Amniotic epithelial cell (primary cell): ENCODE measurements around the gene ULK3.
A peak's percentile ranks its signal among the peaks of the same experiment; 100 is the strongest.

ENCODE experiments used
- DNase-seq: peaks from one replicate; pipeline ENCODE4 v3.0.0-alpha.2; 2010; ENCODE audit warnings: low read depth

The ULK3 gene

DNA sequence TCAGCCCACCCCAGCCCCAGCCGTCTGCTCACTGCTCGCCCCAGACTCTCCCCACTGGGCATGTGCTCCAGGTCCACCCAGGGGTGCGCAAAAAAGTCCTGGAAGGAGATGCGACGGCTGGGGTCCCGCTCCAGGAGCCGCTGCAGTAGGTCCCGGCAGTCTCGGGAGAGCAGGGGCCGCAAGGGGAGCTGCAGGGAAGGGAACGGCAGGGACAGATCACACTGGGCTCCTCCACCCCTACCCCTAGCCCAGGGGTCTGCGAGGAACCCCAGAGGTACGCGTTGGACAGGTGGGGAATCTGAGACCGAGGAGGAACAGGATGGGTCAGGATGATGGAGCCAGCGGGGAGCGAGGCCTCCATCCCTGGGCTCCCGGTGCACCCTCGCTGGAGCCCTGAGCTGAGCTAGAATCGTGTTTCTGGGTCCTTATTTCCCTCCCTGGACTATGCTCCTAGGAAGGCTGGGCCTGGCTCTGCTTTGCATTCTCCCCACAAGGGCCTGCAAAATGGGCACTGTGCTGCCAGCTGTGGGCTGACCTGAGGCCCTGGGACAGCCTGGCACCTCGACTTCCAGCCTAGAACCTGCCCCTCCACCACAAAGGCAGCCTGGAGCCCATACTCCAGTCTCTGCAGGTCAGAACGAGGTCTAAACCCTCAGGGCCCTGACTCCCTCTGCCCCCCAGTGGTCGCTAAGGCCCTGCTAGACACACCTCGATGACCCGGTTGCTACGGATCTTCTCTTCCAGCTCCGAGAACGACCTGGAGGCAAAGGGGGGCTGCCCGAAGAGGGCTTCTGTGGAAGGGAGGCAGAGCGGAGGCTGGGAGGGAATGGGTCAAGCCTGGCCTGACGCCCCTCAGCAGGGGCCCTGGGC is 3.2 kb downstream of the ULK3 start:
- no peak for DNase-seq

DNA sequence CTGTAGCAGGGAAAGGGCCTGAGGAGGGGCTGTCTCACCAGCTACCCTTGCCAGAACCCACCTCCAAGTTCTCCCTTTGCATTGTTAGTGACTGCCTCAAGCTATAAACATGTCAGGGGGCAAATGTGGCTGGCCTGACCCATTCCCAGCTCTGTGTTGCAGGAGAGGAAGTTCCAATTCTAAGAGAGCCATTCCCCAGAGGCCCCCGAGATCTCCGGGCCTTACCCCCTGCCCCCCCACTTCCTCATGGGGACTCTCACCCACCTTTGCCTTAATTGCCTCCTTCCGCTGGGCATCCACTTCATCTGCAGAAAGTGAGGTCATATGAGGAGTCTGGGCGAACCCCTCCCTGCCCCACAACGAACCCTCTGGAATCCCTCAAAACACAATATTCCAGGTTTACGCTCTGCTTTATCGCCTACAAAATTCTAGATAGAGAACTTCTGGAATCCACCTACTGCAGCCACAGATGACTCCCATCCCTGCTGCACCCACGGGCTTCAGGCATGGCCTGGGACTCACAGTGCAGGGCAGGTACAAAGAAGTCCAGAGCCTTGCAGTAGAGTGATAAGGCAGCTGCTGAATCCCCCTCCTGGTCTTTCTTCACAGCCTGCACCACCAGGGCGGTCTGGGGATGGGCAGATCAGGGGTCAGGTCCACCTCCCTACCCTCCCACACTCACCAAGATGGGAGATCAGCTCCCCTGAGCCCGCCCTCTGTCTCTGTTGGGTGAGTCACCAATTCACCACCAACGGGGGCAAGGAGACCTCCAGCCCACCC is 4.0 kb downstream of the ULK3 start:
- DNase-seq: no peak

DNA sequence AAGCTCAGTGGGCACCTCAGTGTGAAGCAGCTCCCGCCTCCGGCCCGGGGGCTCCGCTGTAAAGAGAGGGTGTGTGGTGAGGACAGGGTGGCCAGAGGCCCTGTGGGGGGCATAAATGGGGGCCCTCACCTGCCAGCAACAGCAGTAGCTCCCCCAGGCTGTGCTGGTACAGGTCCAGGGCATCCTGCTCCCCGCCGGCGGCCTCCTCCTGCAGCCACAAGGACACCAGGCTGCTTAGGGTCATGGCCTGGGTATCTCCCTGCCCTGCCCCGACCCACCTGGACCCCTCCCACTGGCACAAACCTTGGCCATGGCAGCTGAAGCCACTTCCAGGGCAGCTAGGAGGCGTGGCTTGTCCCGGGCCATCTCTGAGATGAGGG is 4.8 kb downstream of the ULK3 start:
- DNase-seq: no peak

DNA sequence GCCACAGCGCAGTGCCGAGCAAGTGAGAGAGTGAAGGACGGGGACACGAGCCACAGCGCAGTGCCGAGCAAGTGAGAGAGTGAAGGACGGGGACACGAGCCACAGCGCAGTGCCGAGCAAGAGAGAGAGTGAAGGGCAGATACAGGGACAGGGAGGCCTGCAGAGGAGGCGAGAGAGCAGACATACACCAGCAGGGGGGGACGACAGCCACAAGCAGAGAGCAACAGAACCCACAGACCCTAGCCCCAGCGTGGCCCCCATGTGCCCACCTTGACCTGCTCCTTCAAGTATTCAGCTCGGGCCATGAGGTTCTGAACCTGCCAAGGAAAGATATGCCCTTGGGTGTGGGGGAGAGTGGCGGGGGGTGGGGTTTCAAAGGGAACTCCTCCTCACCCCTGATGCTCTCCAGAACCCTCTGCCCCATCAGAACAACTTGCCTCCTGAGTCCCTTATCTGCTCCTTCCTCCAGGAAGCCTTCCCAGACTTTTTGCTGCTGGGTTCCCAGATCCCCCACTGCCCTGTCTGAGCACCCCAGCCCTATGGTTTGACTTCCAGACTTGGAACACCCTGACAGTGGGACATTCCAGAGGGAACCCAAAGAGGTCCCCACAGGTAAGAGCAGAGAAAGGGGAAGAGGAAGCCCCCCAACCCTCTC is 5.3 kb downstream of the ULK3 start:
- DNase-seq: no peak

DNA sequence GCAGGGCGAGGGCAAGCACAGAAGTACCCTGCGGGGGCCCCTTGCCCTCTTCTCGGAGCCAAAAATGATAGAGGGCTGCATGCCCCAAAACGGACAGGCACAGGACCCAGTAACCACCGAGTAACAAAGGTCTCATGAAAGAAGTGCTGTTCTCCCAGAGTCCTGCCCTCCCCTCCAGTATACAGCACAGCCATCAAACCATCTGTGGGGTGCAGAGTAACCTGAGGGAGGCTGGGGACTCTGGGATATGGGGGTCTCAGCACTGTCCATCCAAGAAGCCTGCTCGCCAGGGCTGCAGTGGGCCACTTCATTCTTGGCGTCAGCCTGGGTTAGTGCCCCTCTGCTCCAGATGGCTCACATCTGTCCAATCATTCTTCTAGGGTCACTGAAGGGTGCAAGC is 6.1 kb downstream of the ULK3 start:
- DNase-seq: no peak

DNA sequence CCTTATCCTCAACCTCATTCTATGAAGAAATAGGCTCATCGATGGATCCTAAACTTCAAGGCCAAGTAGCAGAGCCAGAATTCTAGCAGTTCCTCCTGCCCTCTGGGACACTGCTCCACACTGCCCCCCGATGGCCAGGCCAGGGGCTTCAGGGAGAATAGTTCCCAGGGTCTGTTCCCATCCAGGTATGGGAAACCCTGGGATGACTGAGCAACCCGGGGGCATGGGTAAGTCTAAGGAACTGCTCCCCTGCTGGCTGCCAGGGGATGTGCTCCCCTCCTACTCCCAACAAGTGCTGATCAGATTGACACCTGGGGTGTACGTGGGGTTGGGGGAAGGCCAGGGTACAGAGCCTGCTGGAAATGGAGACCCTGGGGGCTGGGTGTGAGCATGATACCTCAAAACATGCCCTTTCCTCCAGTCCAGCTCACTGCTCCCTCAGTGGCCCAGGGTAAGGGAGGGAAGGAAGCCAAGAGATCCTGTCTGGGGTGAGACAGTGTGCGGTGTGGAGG is 7.6 kb downstream of the ULK3 start:
- DNase-seq: peak; percentile 33

DNA sequence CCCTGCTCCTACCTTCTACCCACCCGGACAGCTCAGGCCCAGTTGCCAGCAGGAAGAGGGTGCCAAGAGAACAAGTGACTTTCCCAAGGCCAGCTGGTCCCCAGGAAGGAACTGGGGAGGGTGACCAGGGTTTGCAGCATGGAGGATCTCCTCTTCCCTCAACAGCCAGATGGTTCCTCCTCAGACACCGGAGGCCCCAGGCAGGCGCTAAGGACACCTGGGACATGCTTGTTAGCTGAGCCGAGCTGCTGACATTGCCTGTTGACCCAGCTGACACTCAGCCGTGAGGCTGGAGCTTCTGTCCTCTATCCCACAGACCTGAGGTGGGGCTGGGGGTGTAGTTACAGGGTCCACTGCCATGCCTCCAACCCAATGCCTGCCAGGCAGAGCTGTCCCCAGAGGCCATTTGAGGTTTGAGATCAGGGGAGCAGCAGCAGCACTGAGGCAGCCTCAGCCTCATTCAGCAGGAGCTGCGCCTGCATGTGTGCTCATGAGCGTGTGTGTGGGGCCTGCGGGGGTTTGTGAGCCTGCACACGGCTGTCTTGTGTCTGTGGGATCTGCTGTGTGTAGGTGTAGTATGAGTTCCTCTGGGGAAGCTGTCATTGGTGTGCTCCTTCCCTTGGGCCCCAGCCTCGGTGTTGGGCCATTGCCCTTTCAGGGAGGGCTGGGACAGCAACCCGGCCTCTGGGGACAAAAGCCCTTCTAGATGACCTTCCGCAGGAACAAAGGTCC is 9.4 kb downstream of the ULK3 start:
- DNase-seq: no peak

DNA sequence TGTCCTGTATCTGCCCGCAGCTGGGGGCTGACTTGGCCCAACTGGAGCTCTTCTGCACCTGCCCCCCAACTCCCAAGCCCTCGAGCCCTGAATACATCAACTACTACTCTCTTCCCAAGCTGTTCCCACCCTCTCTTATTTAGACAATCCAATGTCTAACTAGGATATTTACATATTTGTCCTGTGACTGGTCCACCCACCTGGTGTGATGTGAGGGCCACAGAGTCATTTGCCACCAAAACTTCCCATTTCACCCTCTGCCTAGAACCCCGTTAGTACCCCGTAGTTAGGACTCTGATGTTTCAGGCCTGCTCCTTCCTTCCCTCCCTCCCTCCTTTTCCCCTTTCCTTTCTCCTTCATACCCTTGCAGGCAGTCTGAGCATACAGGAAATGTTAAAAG is 10.1 kb downstream of the ULK3 start:
- DNase-seq: no peak

DNA sequence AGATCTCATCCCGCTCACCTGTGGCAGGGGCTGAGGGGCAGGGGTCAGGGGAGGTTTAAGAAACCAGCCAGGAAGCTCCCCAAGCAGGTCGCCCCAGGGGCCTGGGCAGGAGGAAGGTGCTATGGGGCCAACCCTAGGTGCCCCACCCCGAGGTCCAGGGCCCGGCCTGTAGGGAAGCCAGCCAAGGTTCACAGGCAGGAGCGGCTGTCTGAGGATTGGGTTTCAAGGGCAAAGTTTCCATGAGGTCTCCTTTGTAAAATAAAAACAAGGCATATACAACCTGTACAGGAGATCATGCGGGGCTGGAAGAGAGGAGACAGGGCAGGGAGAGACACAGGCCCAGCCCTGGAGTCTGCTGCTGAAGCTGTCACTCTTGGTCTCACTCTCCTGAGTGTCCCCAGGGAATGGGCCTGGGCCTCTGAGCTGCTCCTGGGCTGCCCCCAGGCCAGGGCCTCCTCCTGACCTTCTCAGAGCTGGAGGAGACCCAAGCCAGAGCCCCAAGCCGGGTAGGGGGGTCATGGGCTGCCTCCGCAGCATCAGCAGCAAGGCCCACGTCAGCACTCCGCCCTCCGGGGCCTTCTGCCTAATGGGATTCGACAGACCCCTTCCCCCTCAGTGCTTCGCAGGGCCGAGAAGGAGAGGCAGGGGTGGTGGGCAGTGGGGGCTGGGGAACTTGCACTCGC is 11.0 kb downstream of the ULK3 start:
- no peak for DNase-seq

DNA sequence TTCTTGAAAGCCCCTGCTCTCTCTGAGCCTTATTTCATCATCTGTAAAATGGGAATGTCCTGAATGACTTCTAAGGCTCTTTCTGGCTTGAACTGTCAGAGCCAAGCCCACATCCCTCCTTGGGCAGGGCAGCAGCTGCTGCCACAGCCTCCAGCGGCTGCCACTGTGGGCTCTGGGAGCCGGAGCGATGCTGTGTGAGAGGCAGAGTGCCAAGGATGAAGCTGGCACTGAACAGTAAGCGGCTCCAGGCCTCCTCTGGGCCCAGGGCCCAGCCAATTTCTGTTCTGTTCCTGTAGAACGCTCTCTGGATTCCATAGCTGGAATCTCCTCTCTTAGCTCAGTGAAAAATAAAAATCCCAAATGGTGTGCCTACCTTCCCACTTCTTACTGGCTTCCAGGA is 12.1 kb downstream of the ULK3 start:
- no peak for DNase-seq

DNA sequence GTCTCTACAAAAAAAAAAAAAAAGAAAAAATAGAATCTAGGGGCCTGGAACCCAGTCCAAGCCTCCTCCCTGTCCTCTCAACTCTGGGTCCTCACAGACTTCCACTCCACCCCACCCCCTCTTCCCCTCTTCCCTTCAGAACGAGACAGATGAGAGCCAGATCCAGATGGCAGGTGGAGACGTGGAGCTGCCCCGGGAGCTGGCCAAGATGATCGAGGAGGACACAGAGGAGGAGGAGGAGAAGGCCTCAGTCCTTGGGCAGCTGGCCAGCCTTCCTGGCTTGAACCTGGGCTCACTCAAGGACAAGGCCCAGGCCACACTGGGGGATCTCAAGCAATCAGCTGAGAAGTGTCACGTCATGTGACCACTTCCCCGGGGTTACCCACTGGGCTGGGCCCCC is 13.0 kb downstream of the ULK3 start:
- no peak for DNase-seq

DNA sequence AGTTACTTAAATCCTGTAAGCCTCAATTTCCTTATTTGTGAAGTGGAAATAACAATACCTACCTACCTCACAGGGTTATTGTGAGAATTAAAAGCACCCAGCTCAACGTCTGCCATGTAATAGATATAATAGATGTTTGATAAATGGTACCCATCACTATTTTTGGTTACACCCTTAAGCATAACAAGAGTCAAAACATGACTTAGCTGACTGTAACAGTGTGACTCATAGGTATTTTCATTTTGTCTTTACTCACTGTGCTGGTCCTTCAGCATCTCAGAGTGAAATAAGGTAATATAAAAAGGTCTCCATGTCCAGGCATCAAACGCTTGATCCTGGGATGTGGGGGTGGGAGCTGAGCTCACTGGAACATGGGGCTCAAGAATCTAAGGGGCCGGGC is 13.5 kb downstream of the ULK3 start:
- no peak for DNase-seq

DNA sequence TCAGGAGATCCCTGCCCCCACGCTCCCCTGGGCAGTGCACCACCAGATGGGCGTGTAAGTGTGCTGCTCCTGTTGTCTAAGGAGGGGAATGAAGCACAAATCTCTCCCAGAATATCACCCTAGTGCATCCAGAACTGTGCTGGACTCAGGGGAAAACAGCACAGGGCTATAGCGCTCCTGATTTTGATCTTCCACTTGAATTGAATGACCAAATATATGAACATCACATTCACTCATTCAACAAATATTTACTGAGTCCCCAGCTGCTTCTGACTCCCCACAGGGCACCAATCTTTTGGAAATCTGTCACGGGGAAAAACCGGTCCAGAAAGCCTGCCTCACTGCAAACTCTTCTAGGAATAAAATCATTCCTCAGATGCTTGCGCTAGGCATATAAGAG is 14.1 kb downstream of the ULK3 start:
- no peak for DNase-seq

DNA sequence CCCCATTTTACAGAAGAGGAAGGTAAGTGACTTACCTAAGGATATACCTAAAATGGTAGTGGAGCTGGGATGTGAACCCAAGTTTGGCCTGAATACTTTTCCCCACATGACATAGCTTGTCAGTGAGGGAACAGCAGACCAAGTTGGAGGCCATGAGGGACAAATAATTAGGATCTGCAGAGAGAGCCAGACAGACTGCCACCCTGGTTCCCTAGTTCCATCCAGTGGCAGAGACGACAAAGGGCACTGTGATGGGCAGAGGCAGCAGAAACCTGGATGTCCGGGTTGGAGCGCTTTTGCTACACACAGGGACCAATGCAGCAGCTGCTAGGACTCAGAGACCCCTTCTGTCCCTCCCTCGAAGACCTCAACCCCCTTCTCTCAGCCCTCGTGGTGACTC is 15.3 kb downstream of the ULK3 start:
- no peak for DNase-seq

DNA sequence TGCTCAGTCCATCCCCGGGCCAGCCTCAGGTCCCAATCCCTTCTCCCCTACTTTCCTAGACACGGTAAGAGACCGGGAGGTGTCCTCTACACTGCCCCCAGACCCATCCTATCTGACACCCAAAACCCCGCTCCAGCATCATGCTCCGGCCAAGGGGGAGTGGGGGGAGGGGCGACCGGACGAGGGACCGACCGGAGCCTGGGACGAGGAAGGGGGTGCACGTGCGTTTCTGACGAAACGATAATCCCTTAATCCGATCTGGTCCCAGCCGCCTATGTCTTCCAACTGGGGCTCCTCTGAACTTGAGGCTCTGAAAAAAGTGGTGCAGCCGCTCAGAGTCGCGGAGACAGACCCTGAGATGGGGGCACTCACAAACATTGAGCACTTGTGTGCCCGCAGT is 16.0 kb downstream of the ULK3 start:
- no peak for DNase-seq

DNA sequence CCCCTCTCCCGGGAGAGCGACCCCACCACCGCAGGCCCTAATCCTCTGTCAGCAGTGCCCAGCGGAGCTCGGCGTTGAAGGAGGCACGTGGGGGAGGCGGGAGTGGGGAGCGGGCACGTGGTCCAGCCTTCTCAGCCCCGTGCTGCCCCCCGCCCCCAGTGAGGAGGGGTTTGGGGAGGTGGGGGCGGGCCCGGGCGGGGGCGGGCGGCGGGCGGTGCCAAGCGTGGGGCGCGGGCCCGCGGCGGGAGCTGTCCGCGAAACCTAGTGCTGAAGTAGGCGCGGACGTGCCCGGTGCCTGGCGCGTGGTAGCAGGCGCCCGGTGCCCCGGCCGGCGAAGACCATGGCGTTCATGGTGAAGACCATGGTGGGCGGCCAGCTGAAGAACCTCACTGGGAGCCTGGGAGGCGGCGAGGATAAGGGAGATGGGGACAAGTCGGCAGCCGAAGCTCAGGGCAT is 16.6 kb downstream of the ULK3 start, which contains the start of gene CPLX3:
Gene CPLX3 (plus strand): TSS at position 264 of the 456 bp plus-strand sequence. CDS start 77 bp downstream, at position 341.
- no peak for DNase-seq

DNA sequence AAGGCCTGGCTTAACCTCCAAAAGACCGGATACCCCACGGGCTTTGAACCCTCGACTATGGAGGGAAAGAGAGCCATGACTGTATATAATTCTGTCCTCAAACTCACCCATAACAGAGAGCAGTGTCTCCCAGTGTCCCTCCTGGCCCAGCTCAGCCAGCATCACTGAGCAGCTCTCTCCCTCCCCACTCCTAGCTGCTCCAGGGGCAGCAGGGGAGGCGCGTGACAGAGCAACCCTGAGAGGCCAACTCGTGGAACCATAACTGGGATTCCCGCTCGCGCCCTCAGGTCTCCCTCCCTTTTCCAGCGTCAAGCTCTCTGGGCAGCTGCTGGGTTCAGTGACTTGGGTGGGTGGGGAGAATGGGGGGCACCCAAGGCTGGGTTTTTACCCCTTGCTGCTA is 17.1 kb downstream of the ULK3 start:
- DNase-seq: no peak

DNA sequence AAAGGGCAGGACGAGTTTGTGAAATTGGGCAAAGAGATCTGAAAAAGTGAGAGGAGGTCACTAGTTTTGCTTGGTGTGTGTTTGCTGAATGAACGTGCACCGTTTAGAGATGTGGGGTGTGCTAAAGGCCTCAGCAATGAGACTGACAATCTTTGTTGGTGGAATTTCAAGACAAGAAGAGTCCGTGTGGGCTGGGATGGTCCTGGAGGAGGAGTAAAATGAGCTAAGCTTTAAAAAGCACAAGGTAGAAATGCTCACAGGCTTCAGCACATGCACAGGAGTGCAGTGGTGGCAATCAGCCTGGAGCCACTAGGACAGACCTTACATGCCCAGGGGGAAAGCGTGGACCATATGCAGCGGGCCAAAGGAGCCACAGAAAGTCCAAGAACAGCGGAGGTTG is 18.0 kb downstream of the ULK3 start:
- DNase-seq: no peak

DNA sequence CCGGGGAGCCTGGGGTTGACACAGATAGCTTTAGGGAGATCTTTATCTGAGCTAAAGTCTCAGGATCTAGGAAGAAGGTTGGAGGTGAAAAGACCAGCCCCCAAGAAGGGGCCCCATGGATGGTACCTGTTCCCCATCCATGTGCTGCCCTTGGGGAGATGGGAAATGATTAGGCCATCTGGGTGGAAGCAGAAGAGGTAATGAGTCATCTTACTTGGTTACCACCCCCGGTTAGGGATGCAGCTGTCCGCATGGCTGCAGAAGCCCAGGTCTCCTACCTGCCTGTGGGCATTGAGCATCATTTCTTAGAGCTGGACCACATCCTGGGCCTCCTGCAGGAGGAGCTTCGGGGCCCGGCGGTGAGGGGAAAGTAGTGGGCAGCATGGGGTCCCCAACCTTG is 19.6 kb downstream of the ULK3 start:
- no peak for DNase-seq

DNA sequence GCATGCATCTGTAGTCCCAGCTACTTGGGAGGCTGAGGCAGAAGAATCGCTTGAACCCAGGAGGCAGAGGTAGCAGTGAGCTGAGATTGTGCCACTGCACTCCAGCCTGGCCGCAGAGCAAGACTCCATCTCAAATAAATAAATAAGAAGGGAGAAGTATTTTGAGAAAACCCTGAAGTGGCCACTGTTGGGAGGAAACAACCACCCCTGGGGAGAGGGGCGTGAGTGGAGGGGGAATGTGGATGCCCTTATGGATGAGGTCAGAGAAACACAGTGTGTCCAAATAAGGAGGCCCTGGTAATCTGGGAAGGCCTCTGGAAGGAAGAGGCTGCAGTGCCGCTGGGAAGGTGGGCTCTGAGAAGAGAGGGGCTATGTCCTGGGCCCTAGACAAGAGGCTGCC is 20.7 kb downstream of the ULK3 start:
- DNase-seq: no peak

DNA sequence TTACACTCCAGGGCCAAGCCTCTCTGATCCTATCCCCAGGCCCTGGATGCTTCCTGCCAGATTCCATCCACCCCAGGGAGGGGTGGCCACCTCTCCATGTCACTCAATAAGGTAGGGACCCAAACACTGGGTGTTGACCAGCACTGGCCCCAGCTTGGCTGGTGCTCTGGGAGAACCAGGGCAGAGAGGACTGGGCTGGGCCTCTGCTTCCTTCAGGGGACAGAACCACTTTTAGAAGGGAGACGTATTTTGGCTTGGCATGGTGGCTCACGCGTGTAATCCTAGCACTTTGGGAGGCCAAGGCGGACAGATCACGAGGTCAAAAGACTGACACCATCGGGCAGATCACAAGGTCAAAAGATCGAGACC is 21.2 kb downstream of the ULK3 start:
- no peak for DNase-seq
